Psoas muscle (tissue), 8 donors: Measurements from ENCODE around the gene CHCHD6. TPM values are rescaled to one million over a fixed set of nuclear protein-coding genes. Genes with fewer than 3 reads are reported as not detected.

Experiments
- ATAC-seq, 4 donors: fragments of 200-7000 bp; cut with Tn5 transposase; one replicate each; pipeline ENCODE4 v1.9.1; 2020; ENCODE audit warnings: moderate library complexity in 3 of 4, mild to moderate bottlenecking in 2 of 4
- DNase-seq, 2 donors: peaks; one replicate each; pipeline ENCODE4 v3.0.0-alpha.2; 2020
- H3K27ac ChIP-seq: fragments of 200-600 bp; one replicate; pipeline ENCODE4 v1.8.0; 2022
- H3K27me3 ChIP-seq, 3 donors: fragments of 200-600 bp in 1 of 3; one replicate each; pipeline versions ENCODE4 v1.6.1 to v1.8.0; 2013 to 2022; ENCODE audit warnings: low read length in 2 of 3, mild to moderate bottlenecking in 2 of 3, moderate library complexity in 1 of 3; ENCODE audit not compliant: insufficient read depth in 3 of 3
- H3K36me3 ChIP-seq, 2 donors: fragments of 200-600 bp in 1 of 2; one replicate each; pipeline versions ENCODE4 v1.6.1 to v1.8.0; 2013 to 2022; ENCODE audit warnings: low read depth in 1 of 2, mild to moderate bottlenecking in 1 of 2, moderate library complexity in 1 of 2; ENCODE audit not compliant: insufficient read depth in 1 of 2
- H3K4me1 ChIP-seq: fragments of 200-600 bp; one replicate; pipeline ENCODE4 v1.8.0; 2022
- H3K4me3 ChIP-seq: fragments of 200-600 bp; one replicate; pipeline ENCODE4 v1.8.0; 2022; ENCODE audit warnings: mild to moderate bottlenecking
- H3K9me3 ChIP-seq: fragments of 200-600 bp; one replicate; pipeline ENCODE4 v1.8.0; 2022
- CTCF ChIP-seq: fragments of 200-600 bp; IDR thresholded peaks from one replicate; pipeline ENCODE4 v1.8.0; 2022; ENCODE audit warnings: antibody characterized with exemption
- WGBS, 3 donors: extraction: QIAGEN DNeasy Blood & Tissue Kit; methylation state at CpG; one replicate each; pipeline versions ENCODE4 v1.1.6 to v1.1.7; 2013; 5-methylcytosine and 5-hydroxymethylcytosine counted together
- intact Hi-C, 2 donors: fragments of 100-400 bp; cut with DNase I; formaldehyde crosslinking; loops; one replicate each; pipeline versions ENCODE4 v1.11.0 to v1.14.2; 2022
- polyA plus RNA-seq, 3 donors: library from polyadenylated mRNA; stranded (reverse); fragments of 200-250 nt; gene quantifications; one replicate each; pipeline ENCODE4 v1.2.3, GENCODE V29; 2013
- total RNA-seq, 4 donors: library from RNA; stranded (reverse); fragmentation: NEBNext Ultra II Directional in 2 of 4; extraction: Animal tissue kit (Norgen Biotek cat#: 25700) in 2 of 4; gene quantifications; one replicate each; pipeline versions ENCODE4 v1.2.1 to v1.2.4, GENCODE V29; 2021 to 2023
- donor health status: healthy with polysubstance abuse.
- donor health status: DM: no; HTN: no; CAD: no; lungs with moderate emphysema.
- donor health status: Bipolar disorder and iron deficiency.
- donor health status: healthy.
- donor health status: DM: yes; HTN: yes; CAD: no.
- donor health status: DM: no; HTN: no; CAD: no.
- donor health status: DM: no; HTN: no; CAD: no.
- donor health status: DM: yes; HTN: yes; CAD: no.

CHCHD6 gene
- total and polyA plus RNA-seq, 7 donors: 2.4 to 13.8 (median 3.5) TPM

- Histone ChIP-seq H3K4me1 (no peaks in the 10 kb centered on the region), H3K9me3 (peaks cover 10% of the 10 kb centered on the region), H3K27ac (no peak overlapping the region), H3K36me3 (no peaks in the 10 kb centered on the region), H3K27me3 (peaks cover 0 to 2% (median 0%) of the 10 kb centered on the region in 3 donors), H3K4me3 (no peak overlapping the region)
- no peak for TF ChIP-seq CTCF
- 91 to 92% (median 92%) methylated on average over 5 of the region's 5 CpGs for WGBS, 3 donors
- DNase-seq: no peak
- intact Hi-C loops: no loop called here
- ATAC-seq: no peak
These were observed 266.9 kb downstream of the CHCHD6 start for GRCh38 chr3:126970921-126971320.

GRCh38 chr3:126971891-126972351, 267.9 kb downstream of the CHCHD6 start:
- Histone ChIP-seq H3K4me1 (no peaks in the 10 kb centered on the region), H3K27ac (no peak overlapping the region), H3K27me3 (peaks cover 0 to 2% (median 0%) of the 10 kb centered on the region in 3 donors), H3K36me3 (no peaks in the 10 kb centered on the region), H3K9me3 (peaks cover 10% of the 10 kb centered on the region), H3K4me3 (no peak overlapping the region)
- peak; percentile 77 to 78 for DNase-seq
- intact Hi-C loops: no loop called here
- 28 to 41% (median 36%) methylated on average over 13 of the region's 13 CpGs for WGBS, 3 donors
- TF ChIP-seq CTCF: no peak
- peak; percentile 47 to 79 (median 68) for ATAC-seq

GRCh38 chr3:126972866-126973265, 268.8 kb downstream of the CHCHD6 start:
- DNase-seq: no peak
- H3K27me3 ChIP-seq: peaks cover 0 to 2% (median 0%) of the 10 kb centered on the region in 3 donors

GRCh38 chr3:126973814-126974213, 269.8 kb downstream of the CHCHD6 start:
- H3K27me3 ChIP-seq: peaks cover 0 to 2% (median 0%) of the 10 kb centered on the region in 3 donors
- H3K4me3 ChIP-seq: no peak overlapping the region
- H3K27ac ChIP-seq: no peak overlapping the region
- no peaks in the 10 kb centered on the region for H3K4me1 ChIP-seq
- no peak for DNase-seq
- intact Hi-C loops: no loop called here
- H3K36me3 ChIP-seq: no peaks in the 10 kb centered on the region
- H3K9me3 ChIP-seq: peaks cover 10% of the 10 kb centered on the region
- no peak for TF ChIP-seq CTCF
- 94 to 100% (median 100%) methylated on average over 1 of the region's 1 CpG for WGBS, 3 donors
- no peak for ATAC-seq

More at GRCh38 chr3:126972866-126973265, 268.8 kb downstream of the CHCHD6 start:
- H3K27ac ChIP-seq: no peak overlapping the region
- no peaks in the 10 kb centered on the region for H3K4me1 ChIP-seq
- TF ChIP-seq CTCF: no peak
- no peak overlapping the region for H3K4me3 ChIP-seq
- H3K9me3 ChIP-seq: peaks cover 10% of the 10 kb centered on the region
- ATAC-seq: no peak
- intact Hi-C loops: no loop called here
- 80 to 86% (median 82%) methylated on average over 4 to 5 of the region's 5 CpGs for WGBS, 3 donors
- no peaks in the 10 kb centered on the region for H3K36me3 ChIP-seq

- 77 to 85% (median 79%) methylated on average over 3 of the region's 3 CpGs for WGBS, 3 donors
These were observed 270.7 kb downstream of the CHCHD6 start for GRCh38 chr3:126974756-126975155.

More at GRCh38 chr3:126974756-126975155, 270.7 kb downstream of the CHCHD6 start:
- H3K4me1 ChIP-seq: no peaks in the 10 kb centered on the region
- peaks cover 10% of the 10 kb centered on the region for H3K9me3 ChIP-seq
- H3K36me3 ChIP-seq: no peaks in the 10 kb centered on the region
- H3K27ac ChIP-seq: no peak overlapping the region
- intact Hi-C loops: no loop called here
- H3K4me3 ChIP-seq: no peak overlapping the region
- ATAC-seq (no peak), DNase-seq (no peak)
- H3K27me3 ChIP-seq: peaks cover 0 to 2% (median 0%) of the 10 kb centered on the region in 3 donors
- TF ChIP-seq CTCF: no peak
